Stimulated activated effector memory CD8-positive, alpha-beta T cell treated with anti-CD3 and anti-CD28 coated beads, Interleukin-12 subunit alpha, Interleukin-12 subunit beta, amount 100 ng/mL, for 72 hours (primary cell): ENCODE data around the gene AFF3.

ENCODE experiments used
- ATAC-seq: fragments of 150-1000 bp; cut with Tn5 transposase; 2 replicates; pipeline ENCODE4 v1.10.0; 2021
- DNase-seq, 2 donors: peaks; one replicate each; pipeline ENCODE4 v3.0.0; 2021 to 2022; ENCODE audit warnings: low spot score in 2 of 2
- H3K27ac Mint-ChIP-seq: one replicate; pipeline ENCODE4 v1.8.0; 2022; ENCODE audit warnings: mild to moderate bottlenecking, mixed read lengths
- H3K36me3 Mint-ChIP-seq: one replicate; pipeline ENCODE4 v1.8.0; 2022; ENCODE audit warnings: mild to moderate bottlenecking, mixed read lengths
- H3K4me1 Mint-ChIP-seq: one replicate; pipeline ENCODE4 v1.8.0; 2022; ENCODE audit warnings: mixed read lengths
- H3K4me3 Mint-ChIP-seq: one replicate; pipeline ENCODE4 v1.8.0; 2022; ENCODE audit warnings: mild to moderate bottlenecking, mixed read lengths
- H3K9me3 Mint-ChIP-seq: one replicate; pipeline ENCODE4 v1.8.0; 2022; ENCODE audit warnings: mixed read lengths

Gene AFF3

DNA sequence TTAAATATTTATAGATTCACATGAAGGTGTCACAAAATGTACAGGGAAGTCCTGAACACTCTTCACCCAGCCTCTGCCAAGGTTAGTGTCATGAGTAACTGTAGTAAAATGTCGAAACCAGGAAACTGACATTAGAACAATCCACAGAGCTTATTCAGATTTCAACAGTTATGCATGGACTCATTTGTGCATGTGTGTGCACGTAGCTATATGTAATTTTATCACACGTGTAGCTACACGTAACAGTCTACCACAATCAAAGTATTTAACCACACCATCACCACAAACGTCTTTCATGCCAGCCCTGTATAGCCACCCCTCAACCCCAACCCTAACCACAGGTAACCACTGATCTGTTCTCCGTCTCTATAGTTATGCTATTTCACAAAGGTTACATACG, 440.9 kb downstream of the AFF3 start:
- Mint-ChIP-seq H3K4me3 (no peak overlapping the region), H3K36me3 (no peaks in the 10 kb centered on the region), H3K4me1 (no peaks in the 10 kb centered on the region), H3K9me3 (no peaks in the 10 kb centered on the region), H3K27ac (no peak overlapping the region)
- DNase-seq, result no peak
- no peak for ATAC-seq

GRCh38 chr2:99700482-99701398, 441.6 kb downstream of the AFF3 start:
- Mint-ChIP-seq H3K27ac (no peak overlapping the region), H3K36me3 (no peaks in the 10 kb centered on the region), H3K9me3 (no peaks in the 10 kb centered on the region), H3K4me1 (no peaks in the 10 kb centered on the region), H3K4me3 (no peak overlapping the region)
- ATAC-seq (no peak), DNase-seq (no peak)

- Mint-ChIP-seq H3K4me3 (no peak overlapping the region), H3K9me3 (no peaks in the 10 kb centered on the region), H3K4me1 (no peaks in the 10 kb centered on the region), H3K36me3 (no peaks in the 10 kb centered on the region), H3K27ac (no peak overlapping the region)
- no peak for DNase-seq
- ATAC-seq, result no peak
These were observed 443.5 kb downstream of the AFF3 start for GRCh38 chr2:99698896-99699295.

DNA sequence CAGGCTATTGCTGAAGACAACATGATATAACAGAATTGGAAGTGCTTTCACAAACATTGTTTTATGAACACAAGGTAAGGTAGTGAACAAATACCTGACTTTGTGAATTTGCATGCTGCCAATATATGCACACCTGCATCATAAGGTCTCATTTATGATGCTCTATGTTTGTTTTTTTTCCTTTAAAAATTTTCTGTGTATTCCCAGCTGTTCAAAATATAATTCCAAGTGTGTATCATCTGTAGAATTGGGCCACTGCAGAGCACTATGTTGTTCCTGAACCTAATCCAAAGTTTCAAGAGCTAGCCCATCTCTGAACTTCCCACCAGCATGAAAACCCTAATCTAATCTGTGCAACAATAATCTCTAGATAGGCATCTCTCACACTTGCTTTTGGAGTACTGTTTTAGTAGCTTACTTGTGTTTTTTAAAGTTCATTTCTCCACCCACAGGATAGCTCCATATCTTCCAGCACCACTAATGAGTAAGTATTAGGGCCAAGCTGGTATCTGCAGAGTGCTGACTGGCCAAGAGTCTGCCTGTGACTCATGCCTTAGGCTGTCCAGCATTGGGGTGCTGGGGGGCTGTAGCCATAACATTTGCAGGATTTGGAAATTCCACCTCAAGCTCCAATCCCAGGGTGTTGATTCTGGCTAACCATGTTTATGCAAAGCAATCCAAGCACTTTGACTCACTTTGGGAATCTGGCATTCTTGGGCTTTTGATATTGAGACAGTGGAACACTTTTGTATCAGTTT, 444.4 kb downstream of the AFF3 start:
- no peak overlapping the region for H3K27ac Mint-ChIP-seq
- no peaks in the 10 kb centered on the region for H3K9me3 Mint-ChIP-seq
- H3K4me1 Mint-ChIP-seq, result no peaks in the 10 kb centered on the region
- ATAC-seq (no peak), DNase-seq (no peak)
- no peaks in the 10 kb centered on the region for H3K36me3 Mint-ChIP-seq
- H3K4me3 Mint-ChIP-seq, result no peak overlapping the region

DNA sequence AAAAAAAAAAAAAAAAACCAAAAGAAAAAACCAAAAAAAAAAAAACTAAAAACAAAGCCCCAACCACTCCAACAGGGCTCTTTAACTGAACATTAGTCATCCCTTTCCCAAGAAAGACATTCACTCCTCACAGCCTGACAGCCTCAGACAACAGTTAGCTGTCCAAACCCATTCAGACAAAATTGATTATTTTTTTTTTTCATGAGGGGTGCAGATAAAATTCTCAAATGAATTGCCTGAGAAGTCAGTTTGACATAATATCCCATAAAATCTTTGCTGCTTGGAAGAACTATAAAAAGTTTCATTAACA, 446.5 kb downstream of the AFF3 start:
- ATAC-seq, result no peak
- H3K36me3 Mint-ChIP-seq, result no peaks in the 10 kb centered on the region
- no peak overlapping the region for H3K4me3 Mint-ChIP-seq
- no peak for DNase-seq
- no peaks in the 10 kb centered on the region for H3K4me1 Mint-ChIP-seq
- no peaks in the 10 kb centered on the region for H3K9me3 Mint-ChIP-seq
- no peak overlapping the region for H3K27ac Mint-ChIP-seq

DNA sequence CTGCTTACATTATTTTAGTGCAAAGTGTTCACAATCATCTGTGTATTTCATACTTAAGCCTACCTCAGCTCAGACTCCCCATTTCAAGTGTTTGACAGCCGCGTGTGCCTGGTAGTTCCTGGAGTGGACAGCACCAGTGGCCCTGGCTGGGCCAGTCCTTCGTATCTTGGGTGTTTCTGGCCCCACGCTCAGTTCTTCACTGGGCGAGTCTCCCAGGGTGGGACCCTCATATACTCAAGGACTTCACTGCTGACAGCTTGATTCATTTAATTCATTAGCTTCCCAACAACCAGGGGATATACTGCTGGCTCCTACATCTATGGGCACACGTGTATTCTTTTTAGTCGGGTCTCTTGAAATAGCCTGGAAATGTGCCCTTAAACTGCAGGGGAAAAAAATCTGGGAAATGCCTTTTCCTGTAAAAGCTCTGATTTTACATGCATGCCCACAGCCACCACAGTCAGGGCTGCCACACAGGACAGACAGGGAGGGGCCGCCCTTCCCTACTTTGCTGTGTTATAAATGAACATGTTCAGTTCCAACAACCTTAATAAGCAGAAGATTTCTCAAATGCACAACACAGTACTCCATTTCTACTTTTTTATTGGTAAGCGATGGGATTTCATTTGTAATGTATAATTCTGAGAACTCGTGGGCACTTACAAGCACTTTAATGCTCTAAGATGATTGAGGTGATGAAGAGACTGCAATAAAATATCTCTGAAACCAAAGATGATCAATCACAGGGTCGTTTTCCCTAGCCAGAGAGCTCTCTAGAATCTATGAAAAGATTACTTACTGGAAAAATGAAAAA, 447.1 kb downstream of the AFF3 start:
- Mint-ChIP-seq H3K9me3 (no peaks in the 10 kb centered on the region), H3K36me3 (no peaks in the 10 kb centered on the region), H3K4me1 (no peaks in the 10 kb centered on the region), H3K27ac (no peak overlapping the region), H3K4me3 (no peak overlapping the region)
- no peak for ATAC-seq
- DNase-seq, result no peak

- Mint-ChIP-seq H3K4me1 (no peaks in the 10 kb centered on the region), H3K4me3 (no peak overlapping the region), H3K36me3 (no peaks in the 10 kb centered on the region), H3K27ac (no peak overlapping the region), H3K9me3 (no peaks in the 10 kb centered on the region)
- DNase-seq (no peak), ATAC-seq (no peak)
These were observed 448.1 kb downstream of the AFF3 start for GRCh38 chr2:99694331-99694730.

- H3K27ac Mint-ChIP-seq, result no peak overlapping the region
- no peaks in the 10 kb centered on the region for H3K4me1 Mint-ChIP-seq
- ATAC-seq, result peak; percentile 22
- no peak for DNase-seq
- no peak overlapping the region for H3K4me3 Mint-ChIP-seq
- H3K9me3 Mint-ChIP-seq, result no peaks in the 10 kb centered on the region
- H3K36me3 Mint-ChIP-seq, result no peaks in the 10 kb centered on the region
These were observed 449.6 kb downstream of the AFF3 start for GRCh38 chr2:99692785-99693184.

GRCh38 chr2:99691926-99692325, 450.5 kb downstream of the AFF3 start:
- no peak overlapping the region for H3K27ac Mint-ChIP-seq
- ATAC-seq (no peak), DNase-seq (no peak)
- H3K36me3 Mint-ChIP-seq, result no peaks in the 10 kb centered on the region
- H3K4me3 Mint-ChIP-seq, result no peak overlapping the region
- H3K9me3 Mint-ChIP-seq, result no peaks in the 10 kb centered on the region
- H3K4me1 Mint-ChIP-seq, result no peaks in the 10 kb centered on the region

- no peak for ATAC-seq
- no peaks in the 10 kb centered on the region for H3K36me3 Mint-ChIP-seq
- no peak overlapping the region for H3K4me3 Mint-ChIP-seq
- no peak for DNase-seq
- no peaks in the 10 kb centered on the region for H3K4me1 Mint-ChIP-seq
- H3K27ac Mint-ChIP-seq, result no peak overlapping the region
- no peaks in the 10 kb centered on the region for H3K9me3 Mint-ChIP-seq
These were observed 453.1 kb downstream of the AFF3 start for GRCh38 chr2:99689145-99689742.

GRCh38 chr2:99688699-99689098, 453.7 kb downstream of the AFF3 start:
- ATAC-seq (no peak), DNase-seq (no peak)
- no peak overlapping the region for H3K27ac Mint-ChIP-seq
- H3K9me3 Mint-ChIP-seq, result no peaks in the 10 kb centered on the region
- no peak overlapping the region for H3K4me3 Mint-ChIP-seq
- H3K36me3 Mint-ChIP-seq, result no peaks in the 10 kb centered on the region
- no peaks in the 10 kb centered on the region for H3K4me1 Mint-ChIP-seq

DNA sequence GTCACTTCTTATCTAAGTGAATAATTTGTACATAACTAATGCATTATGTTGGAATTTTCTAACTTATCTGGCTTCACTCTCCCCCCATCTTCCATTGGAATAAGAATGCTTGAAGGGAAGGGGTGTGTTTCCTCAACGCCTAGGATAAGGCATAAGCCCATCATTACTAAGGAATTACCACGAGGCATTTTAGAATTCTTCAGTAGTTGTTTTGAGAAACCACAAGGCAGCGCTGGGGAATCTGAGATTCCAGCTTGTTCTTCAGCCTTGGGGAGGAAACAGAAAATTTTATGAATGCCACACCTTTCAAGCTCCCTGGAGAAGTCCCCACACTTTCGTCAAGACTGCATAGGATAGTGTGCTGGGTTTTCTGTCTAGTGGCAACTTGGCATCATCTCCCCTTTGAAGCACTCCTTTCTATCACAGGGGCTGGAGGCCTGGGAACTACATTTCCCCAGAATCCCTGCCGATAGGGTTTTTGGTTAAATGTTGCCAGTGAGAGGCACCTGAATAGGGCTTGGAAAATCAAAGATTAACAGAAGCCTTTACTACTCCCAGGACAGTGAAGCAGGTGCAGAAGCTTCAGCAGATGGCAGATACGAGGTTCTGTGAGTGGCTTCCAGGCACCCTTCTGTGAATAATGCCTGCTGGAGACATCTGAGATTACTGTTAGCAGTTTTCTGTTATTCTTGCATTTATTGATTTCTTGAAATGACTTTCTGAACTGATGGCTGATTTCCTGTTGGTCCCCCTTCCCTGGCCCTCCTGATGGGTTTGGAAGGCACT, 459.9 kb downstream of the AFF3 start:
- no peak overlapping the region for H3K27ac Mint-ChIP-seq
- H3K9me3 Mint-ChIP-seq, result no peaks in the 10 kb centered on the region
- no peaks in the 10 kb centered on the region for H3K36me3 Mint-ChIP-seq
- H3K4me1 Mint-ChIP-seq, result no peaks in the 10 kb centered on the region
- ATAC-seq (no peak), DNase-seq (no peak)
- no peak overlapping the region for H3K4me3 Mint-ChIP-seq

- no peaks in the 10 kb centered on the region for H3K36me3 Mint-ChIP-seq
These were observed 461.4 kb downstream of the AFF3 start for GRCh38 chr2:99680946-99681345.

DNA sequence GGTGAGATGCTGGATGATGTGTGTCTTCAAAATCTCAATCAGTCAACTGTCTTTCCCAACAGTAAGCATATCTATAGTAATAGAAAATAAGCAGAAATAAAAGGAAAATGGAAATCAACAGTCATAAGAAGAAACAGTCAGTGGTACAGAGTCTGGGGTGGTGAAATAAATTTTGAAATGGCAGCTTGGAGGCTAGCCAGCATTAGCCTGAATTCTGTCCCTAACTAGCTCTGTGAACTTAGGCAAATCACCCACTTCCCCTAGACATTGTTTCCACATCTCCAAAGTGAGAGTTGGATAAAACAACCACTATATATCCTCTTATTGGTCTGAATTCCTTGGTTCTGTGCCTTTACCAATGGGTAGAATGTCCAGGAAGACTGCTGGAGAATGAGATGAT, 462.9 kb downstream of the AFF3 start:
- H3K9me3 Mint-ChIP-seq, result no peaks in the 10 kb centered on the region
- ATAC-seq (no peak), DNase-seq (no peak)
- no peak overlapping the region for H3K27ac Mint-ChIP-seq
- H3K36me3 Mint-ChIP-seq, result no peaks in the 10 kb centered on the region
- H3K4me3 Mint-ChIP-seq, result no peak overlapping the region
- no peaks in the 10 kb centered on the region for H3K4me1 Mint-ChIP-seq

More at GRCh38 chr2:99680946-99681345, 461.4 kb downstream of the AFF3 start:
- ATAC-seq, result no peak
- no peak overlapping the region for H3K4me3 Mint-ChIP-seq
- H3K4me1 Mint-ChIP-seq, result no peaks in the 10 kb centered on the region
- DNase-seq, result no peak
- no peak overlapping the region for H3K27ac Mint-ChIP-seq
- no peaks in the 10 kb centered on the region for H3K9me3 Mint-ChIP-seq
